B cell (primary cell): ENCODE data around the gene ATP6V1B1. TPM values are rescaled to one million over a fixed set of nuclear protein-coding genes. Genes with fewer than 3 reads are reported as not detected.
A peak's percentile ranks its signal among the peaks of the same experiment; 100 is the strongest.

Source experiments
- ATAC-seq: fragments of 200-7000 bp; cut with Tn5 transposase; one replicate; pipeline ENCODE4 v1.10.0; 2021; ENCODE audit warnings: low read depth, mild to moderate bottlenecking, moderate number of reproducible peaks, moderate library complexity
- CTCF ChIA-PET: fragments of 350-600 bp; sonication (Branson Sonifier 250); formaldehyde crosslinking; loops from one replicate; lab custom pipeline; 2021; ENCODE audit warnings: antibody characterized with exemption, inconsistent platforms; lab: Charles Lee
- POLR2A ChIA-PET: fragments of 350-600 bp; sonication (Branson Sonifier 250); formaldehyde crosslinking; loops from one replicate; lab custom pipeline; 2021; ENCODE audit warnings: antibody characterized with exemption; lab: Charles Lee
- DNase-seq: peaks from one replicate; pipeline ENCODE4 v3.0.0; 2013
- H2AFZ ChIP-seq: 2 replicates; pipeline ENCODE4 v1.6.1; 2012; ENCODE audit warnings: mild to moderate bottlenecking, low read depth, low read length; ENCODE audit not compliant: insufficient read depth, poor library complexity, severe bottlenecking
- H3K27ac ChIP-seq, 2 donors: 1 replicate in 1 of 2; 2 replicates in 1 of 2; pipeline ENCODE4 v1.5.1; 2012 to 2013; ENCODE audit warnings: low read length in 2 of 2, mild to moderate bottlenecking in 2 of 2, moderate library complexity in 1 of 2
- H3K27me3 ChIP-seq, 4 experiments: fragments of 200-600 bp in 1 of 4; sonication (generic) in 1 of 4; replicated peaks in 1 of 4; 1 replicate in 2 of 4; 2 replicates in 2 of 4; pipeline versions ENCODE4 v1.6.1 to v1.7.0; 2013 to 2016; ENCODE audit warnings: low read length in 3 of 4, mild to moderate bottlenecking in 2 of 4, mixed read lengths in 1 of 4, moderate library complexity in 1 of 4; ENCODE audit not compliant: insufficient read depth in 4 of 4, control insufficient read depth in 3 of 4; ENCODE audit errors: control extremely low read depth in 1 of 4
- H3K36me3 ChIP-seq, 2 experiments: replicated peaks in 1 of 2; 1 replicate in 1 of 2; 2 replicates in 1 of 2; pipeline versions ENCODE4 v1.6.1 to v1.7.1; 2013; ENCODE audit warnings: low read length in 1 of 2; ENCODE audit not compliant: insufficient read depth in 2 of 2, control insufficient read depth in 1 of 2; ENCODE audit errors: control extremely low read depth in 1 of 2, extremely low read depth in 1 of 2
- H3K4me1 ChIP-seq, 2 donors: fragments of 200-600 bp in 1 of 2; sonication (generic) in 1 of 2; 1 replicate in 1 of 2; 2 replicates in 1 of 2; pipeline versions ENCODE4 v1.5.1 to v1.6.1; 2013 to 2017; ENCODE audit warnings: low read length in 2 of 2; ENCODE audit not compliant: control insufficient read depth in 2 of 2, insufficient read depth in 2 of 2
- H3K4me2 ChIP-seq: replicated peaks from 2 replicates; pipeline ENCODE3; 2012; ENCODE audit warnings: mild to moderate bottlenecking, low read depth, low read length; ENCODE audit not compliant: poor library complexity, severe bottlenecking
- H3K4me3 ChIP-seq, 5 experiments: fragments of 200-600 bp in 1 of 5; sonication (generic) in 1 of 5; 1 replicate in 3 of 5; 2 replicates in 2 of 5; pipeline versions ENCODE4 v1.5.1 to v1.7.0; 2011 to 2016; ENCODE audit warnings: low read length in 4 of 5, mild to moderate bottlenecking in 4 of 5, low read depth in 2 of 5, control low read depth in 1 of 5, moderate library complexity in 1 of 5; ENCODE audit not compliant: insufficient read depth in 1 of 5; ENCODE audit errors: control extremely low read depth in 1 of 5, extremely low read depth in 1 of 5
- H3K79me2 ChIP-seq: fragments of 200-600 bp; sonication (generic); one replicate; pipeline ENCODE4 v1.6.0; 2016; ENCODE audit warnings: low read length; ENCODE audit not compliant: control insufficient read depth, insufficient read depth
- H3K9ac ChIP-seq: fragments of 200-600 bp; sonication (generic); 2 replicates; pipeline ENCODE4 v1.6.1; 2017; ENCODE audit warnings: mild to moderate bottlenecking, low read length, moderate library complexity
- H3K9me3 ChIP-seq, 3 donors: one replicate each; pipeline versions ENCODE4 v1.6.1 to v1.7.1; 2013; ENCODE audit warnings: low read length in 2 of 3; ENCODE audit not compliant: control insufficient read depth in 2 of 3, insufficient read depth in 1 of 3; ENCODE audit errors: control extremely low read depth in 1 of 3
- H4K20me1 ChIP-seq: 2 replicates; pipeline ENCODE4 v1.6.0; 2012; ENCODE audit warnings: mild to moderate bottlenecking, low read length; ENCODE audit not compliant: insufficient read depth, control insufficient read depth, poor library complexity, severe bottlenecking
- H3K27ac Mint-ChIP-seq: one replicate; pipeline ENCODE4 v1.8.0; 2021; ENCODE audit warnings: mixed read lengths
- H3K27me3 Mint-ChIP-seq: one replicate; pipeline ENCODE4 v1.8.0; 2021; ENCODE audit warnings: mixed read lengths
- H3K4me1 Mint-ChIP-seq: one replicate; pipeline ENCODE4 v1.8.0; 2021; ENCODE audit warnings: mixed read lengths
- H3K4me3 Mint-ChIP-seq: one replicate; pipeline ENCODE4 v1.8.0; 2021; ENCODE audit warnings: mixed read lengths
- H3K9me3 Mint-ChIP-seq: one replicate; pipeline ENCODE4 v1.8.0; 2022; ENCODE audit warnings: mixed read lengths; ENCODE audit not compliant: insufficient read depth
- CTCF ChIP-seq: fragments of 200-600 bp; IDR thresholded peaks from one replicate; pipeline ENCODE4 v1.8.0; 2022; ENCODE audit warnings: antibody characterized with exemption, mild to moderate bottlenecking
- EZH2 ChIP-seq: IDR thresholded peaks from 2 replicates; pipeline ENCODE4 v1.6.1; 2012; ENCODE audit warnings: borderline replicate concordance, low read depth, mild to moderate bottlenecking, moderate library complexity, low read length; ENCODE audit not compliant: insufficient read depth, poor library complexity, severe bottlenecking
- WGBS: methylation state at CpG from one replicate; pipeline ENCODE4 v1.1.5; 2013; ENCODE audit warnings: missing lambda C conversion rate; ENCODE audit not compliant: insufficient coverage; 5-methylcytosine and 5-hydroxymethylcytosine counted together
- intact Hi-C: fragments of 100-400 bp; cut with micrococcal nuclease; formaldehyde crosslinking; loops from one replicate; pipeline ENCODE4 v1.10.0; 2022
- polyA plus RNA-seq: library from polyadenylated mRNA; depleted of rRNA; stranded (reverse); fragments of >200 nt; gene quantifications from 2 replicates; pipeline ENCODE4 v1.2.3, GENCODE V29; 2012
- total RNA-seq, 2 donors: library from RNA; stranded (reverse); fragments of 120-200 nt in 1 of 2; gene quantifications; 1 replicate in 1 of 2; 2 replicates in 1 of 2; pipeline versions ENCODE4 v1.2.3 to v1.2.4, GENCODE V29; 2013 to 2022

ATP6V1B1 gene
- total and polyA plus RNA-seq, 2 donors (not counting 1 experiment from before 2014, with no cell fraction given), result not detected

- Histone ChIP-seq H2AFZ (peak overlapping the region; percentile 96), H3K79me2 (peaks cover 5% of the 10 kb centered on the region), H3K9me3 (peaks cover 0 to 5% (median 0%) of the 10 kb centered on the region in 3 donors), H3K4me2 (peak overlapping the region; percentile 84), H3K4me1 (peaks cover 4 to 11% of the 10 kb centered on the region in 2 donors), H3K36me3 (no peaks in the 10 kb centered on the region), H3K9ac (peak overlapping the region; percentile 60), H3K27ac (peak overlapping the region in 1 of 2 donors; percentile 46), H3K4me3 (peak overlapping the region in 4 of 5 experiments; percentile 31 to 76 (median 40)), H3K27me3 (no peaks in the 10 kb centered on the region), H4K20me1 (no peaks in the 10 kb centered on the region)
- TF ChIP-seq CTCF (peak; percentile 94), EZH2 (no peak)
- CTCF ChIA-PET, result interaction anchor here (0.6 to 3.4 kb wide), 20 partner anchors 8 to 697 kb away, joined by 3 to 49 read pairs (median 4); partner anchors contain the start of genes ANKRD53, MCEE, MPHOSPH10 and NAGK
- Mint-ChIP-seq H3K4me1 (peaks cover 7% of the 10 kb centered on the region), H3K27ac (peak overlapping the region; percentile 53), H3K4me3 (peak overlapping the region; percentile 69), H3K9me3 (no peaks in the 10 kb centered on the region), H3K27me3 (peaks cover 12% of the 10 kb centered on the region)
- POLR2A ChIA-PET, result interaction anchor here (0.7 to 1.1 kb wide), 2 partner anchors 23 to 130 kb away, joined by 3 read pairs; partner anchors contain the start of gene ANKRD53
- peak; percentile 87 for DNase-seq
- intact Hi-C loops, result loop anchor here (1.0 kb wide), 2 partner anchors 24 to 36 kb away; no protein-coding TSS in a partner anchor
- peak; percentile 97 for ATAC-seq
- 13% methylated on average over 17 of the region's 21 CpGs for WGBS
Observed at GRCh38 chr2:71000780-71001591, 65.3 kb downstream of the ATP6V1B1 start.

DNA sequence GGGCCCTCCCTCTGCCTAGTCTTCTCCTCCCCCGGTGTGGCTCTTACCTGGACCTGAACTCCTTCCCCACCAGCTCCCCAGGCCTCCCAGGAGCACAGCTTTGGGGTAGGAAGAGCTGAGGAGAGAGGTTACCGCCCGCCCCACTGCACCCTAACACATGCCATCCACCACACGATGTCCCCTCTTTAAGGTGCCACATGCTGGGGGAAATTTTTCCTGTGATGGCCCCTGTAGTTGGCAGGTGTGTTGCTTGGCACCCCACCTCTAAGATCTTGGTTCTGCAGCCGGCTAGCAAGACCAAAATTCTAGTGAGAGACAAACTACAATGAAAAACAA, 65.9 kb downstream of the ATP6V1B1 start:
- H3K27me3 ChIP-seq, result no peaks in the 10 kb centered on the region
- Mint-ChIP-seq H3K27me3 (peaks cover 12% of the 10 kb centered on the region), H3K9me3 (no peaks in the 10 kb centered on the region), H3K4me1 (peaks cover 5% of the 10 kb centered on the region), H3K27ac (no peak overlapping the region), H3K4me3 (no peak overlapping the region)
- no peaks in the 10 kb centered on the region for H3K79me2 ChIP-seq
- no peaks in the 10 kb centered on the region for H4K20me1 ChIP-seq
- H3K4me2 ChIP-seq, result peak overlapping the region; percentile 84
- H3K9ac ChIP-seq, result peak overlapping the region; percentile 60
- H3K4me1 ChIP-seq, result peaks cover 3 to 10% of the 10 kb centered on the region in 2 donors
- H3K36me3 ChIP-seq, result no peaks in the 10 kb centered on the region
- no peak overlapping the region for H3K4me3 ChIP-seq
- ATAC-seq (no peak), DNase-seq (no peak)
- peaks cover 0 to 5% (median 0%) of the 10 kb centered on the region in 3 donors for H3K9me3 ChIP-seq
- intact Hi-C loops, result loop anchor here (1.0 kb wide), 2 partner anchors 24 to 36 kb away; no protein-coding TSS in a partner anchor
- H3K27ac ChIP-seq, result no peak overlapping the region
- no CpG with 5 or more reads among the region's 5 CpGs for WGBS
- CTCF ChIA-PET, result interaction anchor here (0.6 to 3.4 kb wide), 20 partner anchors 8 to 697 kb away, joined by 3 to 49 read pairs (median 4); partner anchors contain the start of genes ANKRD53, MCEE and MPHOSPH10
- POLR2A ChIA-PET, result interaction anchor here (0.6 to 1.1 kb wide), 3 partner anchors 23 to 129 kb away, joined by 3 to 4 read pairs (median 3); partner anchors contain the start of gene ANKRD53
- TF ChIP-seq EZH2 (no peak), CTCF (no peak)
- H2AFZ ChIP-seq, result peak overlapping the region; percentile 96
